Activated naive CD8-positive, alpha-beta T cell treated with anti-CD3 and anti-CD28 coated beads for 36 hours (primary cell): ENCODE measurements around the gene FBXO45. TPM values are rescaled to one million over a fixed set of nuclear protein-coding genes. Genes with fewer than 3 reads are reported as not detected.
"Not testable (repeated sequence)": the region's sequence is repeated elsewhere in the genome, so short reads cannot be mapped to it uniquely, and the experiment has no call there.

ENCODE experiments used
- DNase-seq: peaks from one replicate; pipeline ENCODE4 v3.0.0; 2021
- H3K27ac Mint-ChIP-seq: one replicate; pipeline ENCODE4 v1.8.0; 2022; ENCODE audit warnings: mild to moderate bottlenecking, moderate library complexity, mixed read lengths
- H3K27me3 Mint-ChIP-seq: one replicate; pipeline ENCODE4 v1.8.0; 2022; ENCODE audit warnings: mild to moderate bottlenecking, mixed read lengths
- H3K36me3 Mint-ChIP-seq: one replicate; pipeline ENCODE4 v1.8.0; 2021; ENCODE audit warnings: mild to moderate bottlenecking, mixed read lengths
- H3K4me1 Mint-ChIP-seq: one replicate; pipeline ENCODE4 v1.8.0; 2021; ENCODE audit warnings: mixed read lengths
- H3K4me3 Mint-ChIP-seq: one replicate; pipeline ENCODE4 v1.8.0; 2022; ENCODE audit warnings: mild to moderate bottlenecking, moderate library complexity, mixed read lengths
- H3K9me3 Mint-ChIP-seq: one replicate; pipeline ENCODE4 v1.8.0; 2022; ENCODE audit warnings: mixed read lengths
- total RNA-seq, 2 experiments: library from RNA; stranded (reverse); gene quantifications; one replicate each; pipeline ENCODE4 v1.2.3, GENCODE V29; 2021

Gene FBXO45
- total RNA-seq, 2 experiments from 2014 or later, result 26.1 to 26.3 TPM

- H3K27me3 Mint-ChIP-seq, result no peaks in the 10 kb centered on the region
These were observed 21.8 kb downstream of the FBXO45 start for GRCh38 chr3:196590279-196590678.

GRCh38 chr3:196596355-196596754, 27.9 kb downstream of the FBXO45 start:
- Mint-ChIP-seq H3K36me3 (no peaks in the 10 kb centered on the region), H3K9me3 (no peaks in the 10 kb centered on the region), H3K4me3 (no peak overlapping the region), H3K4me1 (peaks cover 2% of the 10 kb centered on the region), H3K27ac (no peak overlapping the region), H3K27me3 (peaks cover 9% of the 10 kb centered on the region)
- DNase-seq, result no peak

More at GRCh38 chr3:196590279-196590678, 21.8 kb downstream of the FBXO45 start:
- Mint-ChIP-seq H3K4me3 (no peak overlapping the region), H3K4me1 (no peaks in the 10 kb centered on the region), H3K36me3 (peaks cover 4% of the 10 kb centered on the region), H3K9me3 (no peaks in the 10 kb centered on the region), H3K27ac (no peak overlapping the region)
- DNase-seq, result no peak

GRCh38 chr3:196597971-196598733, 29.7 kb downstream of the FBXO45 start:
- peak; percentile 40 for DNase-seq
- H3K9me3 Mint-ChIP-seq, H3K27ac Mint-ChIP-seq, H3K36me3 Mint-ChIP-seq, H3K27me3 Mint-ChIP-seq, H3K4me1 Mint-ChIP-seq: not testable (repeated sequence)
- H3K4me3 Mint-ChIP-seq, result peak overlapping the region; percentile 66

GRCh38 chr3:196599734-196600128, 31.3 kb downstream of the FBXO45 start:
- H3K9me3 Mint-ChIP-seq, result no peaks in the 10 kb centered on the region
- peaks cover 9% of the 10 kb centered on the region for H3K27me3 Mint-ChIP-seq
- no peak overlapping the region for H3K27ac Mint-ChIP-seq
- DNase-seq, result no peak
- no peak overlapping the region for H3K4me3 Mint-ChIP-seq
- peaks cover 6% of the 10 kb centered on the region for H3K4me1 Mint-ChIP-seq
- H3K36me3 Mint-ChIP-seq, result no peaks in the 10 kb centered on the region

DNA sequence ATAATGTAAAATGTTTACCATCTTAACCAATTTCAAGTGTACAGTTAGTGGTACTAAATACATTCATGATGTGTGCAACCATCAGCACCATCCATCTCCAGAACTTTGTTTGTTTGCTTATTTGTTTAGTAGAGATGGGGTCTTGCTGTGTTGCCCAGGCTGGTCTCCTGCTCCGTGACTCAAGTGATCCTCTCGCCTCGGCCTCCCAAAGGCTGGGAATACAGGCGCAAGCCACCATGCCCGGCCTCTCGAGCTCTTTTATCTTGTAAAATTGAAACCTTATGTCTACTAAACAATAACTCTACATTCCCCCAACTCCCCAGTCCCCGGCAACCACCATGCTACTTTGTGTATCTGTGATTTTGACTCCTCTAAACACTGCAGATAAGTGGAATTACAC, 31.9 kb downstream of the FBXO45 start:
- Mint-ChIP-seq H3K36me3 (no peaks in the 10 kb centered on the region), H3K27ac (no peak overlapping the region), H3K4me3 (no peak overlapping the region), H3K4me1 (peaks cover 6% of the 10 kb centered on the region), H3K27me3 (peaks cover 9% of the 10 kb centered on the region), H3K9me3 (no peaks in the 10 kb centered on the region)
- DNase-seq, result no peak

DNA sequence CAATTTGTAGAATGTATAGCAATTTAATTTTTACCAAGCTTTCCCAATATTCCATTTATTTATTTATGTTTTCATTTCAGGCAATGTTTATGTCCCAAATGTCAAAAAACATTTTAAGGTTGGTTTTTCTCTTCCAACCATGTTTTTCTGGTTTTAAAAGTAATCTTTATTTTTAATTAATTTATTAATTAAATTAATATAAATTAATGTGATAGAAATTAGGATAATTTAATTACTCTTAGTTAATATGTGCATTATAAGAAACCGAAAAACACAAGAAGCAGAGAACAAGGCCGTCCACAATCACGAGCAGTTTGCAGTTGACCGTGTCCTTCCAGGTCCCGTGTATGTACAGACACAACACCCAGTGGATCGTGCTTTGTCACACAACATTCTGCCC, 34.2 kb downstream of the FBXO45 start:
- no peaks in the 10 kb centered on the region for H3K36me3 Mint-ChIP-seq
- no peak for DNase-seq
- no peaks in the 10 kb centered on the region for H3K9me3 Mint-ChIP-seq
- no peak overlapping the region for H3K27ac Mint-ChIP-seq
- no peaks in the 10 kb centered on the region for H3K27me3 Mint-ChIP-seq
- peaks cover 6% of the 10 kb centered on the region for H3K4me1 Mint-ChIP-seq
- H3K4me3 Mint-ChIP-seq, result no peak overlapping the region

DNA sequence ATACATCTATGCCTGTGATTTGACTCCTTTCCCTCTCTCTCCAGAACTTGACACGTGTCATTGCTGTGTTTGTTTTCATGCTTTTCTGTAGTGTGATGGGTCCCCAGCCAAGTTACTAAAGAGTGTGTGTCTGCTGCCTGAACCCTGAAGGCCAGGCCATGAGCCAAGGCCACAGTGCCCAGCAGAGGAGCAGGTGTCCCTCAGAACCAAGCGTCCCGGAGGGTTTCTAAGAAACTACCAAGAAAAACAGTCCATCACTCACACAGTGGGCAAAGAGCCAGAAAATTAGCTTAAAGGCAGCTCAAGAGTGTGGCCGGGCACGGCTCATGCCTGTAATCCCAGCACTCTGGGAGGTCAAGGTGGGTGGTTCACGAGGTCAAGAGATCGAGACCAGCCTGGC, 35.2 kb downstream of the FBXO45 start:
- Mint-ChIP-seq H3K36me3 (no peaks in the 10 kb centered on the region), H3K4me1 (peaks cover 4% of the 10 kb centered on the region), H3K9me3 (no peaks in the 10 kb centered on the region), H3K27ac (no peak overlapping the region), H3K4me3 (no peak overlapping the region), H3K27me3 (no peaks in the 10 kb centered on the region)
- DNase-seq, result no peak

DNA sequence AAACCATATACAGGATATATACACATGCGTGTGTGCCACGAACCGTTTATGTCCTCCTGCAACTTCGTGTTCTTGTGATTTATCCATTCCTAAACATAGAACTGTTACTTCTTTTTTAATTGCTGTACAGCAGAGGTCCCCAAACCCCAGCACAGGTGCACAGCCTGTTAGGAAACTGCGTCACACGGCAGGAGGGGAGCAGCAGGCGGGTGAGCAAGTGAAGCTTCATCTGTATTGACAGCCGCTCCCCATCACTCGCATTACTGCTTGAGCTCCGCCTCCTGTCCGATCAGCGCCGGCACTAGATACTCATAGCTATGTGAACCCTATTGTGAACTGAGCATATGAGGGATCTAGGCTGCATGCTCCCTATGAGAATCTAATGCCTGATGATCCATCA, 36.1 kb downstream of the FBXO45 start:
- Mint-ChIP-seq H3K9me3 (no peaks in the 10 kb centered on the region), H3K27ac (no peak overlapping the region), H3K4me3 (no peak overlapping the region), H3K4me1 (peaks cover 7% of the 10 kb centered on the region), H3K27me3 (no peaks in the 10 kb centered on the region), H3K36me3 (no peaks in the 10 kb centered on the region)
- peak; percentile 49 for DNase-seq

GRCh38 chr3:196608693-196609092, 40.2 kb downstream of the FBXO45 start:
- no peak overlapping the region for H3K27ac Mint-ChIP-seq

DNA sequence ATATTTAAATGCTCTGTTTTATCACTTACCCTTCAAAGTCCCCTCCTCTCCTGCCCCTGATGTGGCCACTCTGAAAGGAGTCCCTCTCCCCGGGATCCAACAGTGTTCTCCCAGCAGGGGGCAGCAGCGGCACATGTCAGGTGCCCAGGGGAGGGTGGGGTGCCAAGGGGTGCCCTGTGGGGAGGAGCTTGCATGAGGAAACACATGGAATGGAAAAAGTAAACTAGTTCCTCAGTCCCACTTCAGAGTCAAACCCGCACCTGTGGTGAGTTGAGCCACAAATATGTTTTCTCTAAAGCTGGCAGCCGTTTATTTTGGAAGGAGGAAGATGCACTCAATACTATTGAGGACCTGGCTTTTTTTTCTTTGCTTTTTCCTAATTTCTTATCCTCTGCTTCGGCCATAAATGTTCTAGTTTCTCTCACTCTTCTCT, 40.9 kb downstream of the FBXO45 start:
- Mint-ChIP-seq H3K4me1 (peaks cover 29% of the 10 kb centered on the region), H3K27me3 (no peaks in the 10 kb centered on the region), H3K27ac (peak overlapping the region; percentile 68), H3K36me3 (no peaks in the 10 kb centered on the region), H3K9me3 (peaks cover 1% of the 10 kb centered on the region), H3K4me3 (peak overlapping the region; percentile 14)
- peak; percentile 90 for DNase-seq

More at GRCh38 chr3:196608693-196609092, 40.2 kb downstream of the FBXO45 start:
- Mint-ChIP-seq H3K9me3 (peaks cover 1% of the 10 kb centered on the region), H3K4me3 (no peak overlapping the region), H3K27me3 (no peaks in the 10 kb centered on the region), H3K36me3 (no peaks in the 10 kb centered on the region), H3K4me1 (peaks cover 29% of the 10 kb centered on the region)
- DNase-seq, result no peak

- Mint-ChIP-seq H3K27ac (peak overlapping the region; percentile 68), H3K9me3 (peaks cover 1% of the 10 kb centered on the region), H3K27me3 (no peaks in the 10 kb centered on the region), H3K4me3 (peak overlapping the region; percentile 14), H3K36me3 (no peaks in the 10 kb centered on the region), H3K4me1 (peaks cover 24% of the 10 kb centered on the region)
- DNase-seq, result no peak
These were observed 41.5 kb downstream of the FBXO45 start for GRCh38 chr3:196609805-196610515.

GRCh38 chr3:196611761-196612483, 43.5 kb downstream of the FBXO45 start:
- H3K9me3 Mint-ChIP-seq, result peaks cover 1% of the 10 kb centered on the region
- no peak overlapping the region for H3K4me3 Mint-ChIP-seq
- no peaks in the 10 kb centered on the region for H3K27me3 Mint-ChIP-seq
- H3K27ac Mint-ChIP-seq, result peak overlapping the region; percentile 73
- peaks cover 24% of the 10 kb centered on the region for H3K4me1 Mint-ChIP-seq
- no peak for DNase-seq
- H3K36me3 Mint-ChIP-seq, result no peaks in the 10 kb centered on the region

- H3K27ac Mint-ChIP-seq, H3K27me3 Mint-ChIP-seq, H3K9me3 Mint-ChIP-seq, H3K36me3 Mint-ChIP-seq, H3K4me3 Mint-ChIP-seq, DNase-seq: not testable (repeated sequence)
- peaks cover 24% of the 10 kb centered on the region for H3K4me1 Mint-ChIP-seq
These were observed 46.8 kb downstream of the FBXO45 start for GRCh38 chr3:196615234-196615633.

- Mint-ChIP-seq H3K9me3 (peaks cover 1% of the 10 kb centered on the region), H3K4me1 (peaks cover 24% of the 10 kb centered on the region), H3K27ac (no peak overlapping the region), H3K27me3 (no peaks in the 10 kb centered on the region), H3K36me3 (no peaks in the 10 kb centered on the region), H3K4me3 (no peak overlapping the region)
- DNase-seq, result no peak
These were observed 48.8 kb downstream of the FBXO45 start for GRCh38 chr3:196617256-196617655.

- no peaks in the 10 kb centered on the region for H3K36me3 Mint-ChIP-seq
- H3K27me3 Mint-ChIP-seq, result no peaks in the 10 kb centered on the region
- peak overlapping the region; percentile 26 for H3K27ac Mint-ChIP-seq
- no peak for DNase-seq
- H3K9me3 Mint-ChIP-seq, result no peaks in the 10 kb centered on the region
- H3K4me3 Mint-ChIP-seq, result no peak overlapping the region
- peaks cover 23% of the 10 kb centered on the region for H3K4me1 Mint-ChIP-seq
These were observed 50.8 kb downstream of the FBXO45 start for GRCh38 chr3:196619223-196619622.
